Stimulated activated CD8-positive, alpha-beta memory T cell treated with anti-CD3 and anti-CD28 coated beads, Interleukin-7, amount 100 ng/mL, for 48 hours (primary cell): ENCODE results near the gene TCF12.
A peak's percentile ranks its signal among the peaks of the same experiment; 100 is the strongest.
"Not testable (repeated sequence)": the region's sequence is repeated elsewhere in the genome, so short reads cannot be mapped to it uniquely, and the experiment has no call there.

Experiments used
- DNase-seq, 2 donors: peaks; one replicate each; pipeline ENCODE4 v3.0.0-alpha.2; 2020; ENCODE audit warnings: low read depth in 1 of 2; ENCODE audit errors: extremely low read depth in 1 of 2

The TCF12 gene

DNA sequence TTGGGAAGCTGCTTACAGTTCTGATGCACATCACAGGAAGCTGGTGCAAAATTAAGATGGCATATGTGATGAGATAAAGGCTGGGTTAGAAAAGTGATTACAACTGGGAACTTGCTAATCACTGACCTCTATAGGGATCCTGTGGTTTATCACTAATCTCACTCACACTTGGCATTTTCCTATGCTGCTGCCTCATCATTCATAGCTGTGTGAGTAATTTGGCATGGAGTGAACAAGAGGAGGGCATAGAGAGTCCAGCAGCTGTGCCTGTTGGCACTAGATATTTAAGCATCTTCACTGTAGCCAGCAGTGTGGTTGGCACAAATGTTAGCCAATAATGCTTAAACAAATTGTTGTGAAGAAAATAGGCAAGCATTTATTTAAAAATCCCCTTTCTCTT lies 240.1 kb downstream of the TCF12 start:
- DNase-seq = no peak

DNA sequence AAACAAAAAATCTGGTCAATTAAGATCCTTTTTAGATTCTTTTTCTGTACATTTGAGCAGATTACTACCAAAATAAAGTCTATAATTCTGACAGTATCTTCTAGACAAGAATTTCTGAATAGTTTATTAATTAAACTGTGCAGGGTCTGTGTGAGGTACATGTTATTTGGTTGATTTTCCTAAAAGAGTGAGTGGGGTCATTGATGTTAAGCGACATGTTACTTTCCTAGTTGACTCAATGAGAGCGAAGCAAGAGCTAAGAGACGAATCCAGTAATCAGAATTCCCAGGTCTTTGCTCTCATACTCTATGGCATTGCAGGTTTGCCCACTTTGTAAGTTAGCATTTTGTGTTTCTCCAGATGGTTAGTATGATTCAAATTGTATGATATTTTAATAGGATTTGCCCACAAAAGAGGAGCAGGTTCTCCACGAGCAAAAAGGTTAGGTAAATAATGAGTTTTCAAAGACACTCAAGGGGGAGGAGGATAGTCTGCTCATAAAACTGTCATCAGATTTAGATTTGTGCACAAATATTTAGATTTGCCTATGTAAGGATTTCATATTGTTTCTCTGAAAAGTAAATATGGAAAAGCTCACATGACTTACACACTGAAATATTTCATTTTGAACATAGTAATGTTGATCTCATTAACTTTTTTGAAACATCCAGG lies 240.7 kb downstream of the TCF12 start:
- DNase-seq = no peak

DNA sequence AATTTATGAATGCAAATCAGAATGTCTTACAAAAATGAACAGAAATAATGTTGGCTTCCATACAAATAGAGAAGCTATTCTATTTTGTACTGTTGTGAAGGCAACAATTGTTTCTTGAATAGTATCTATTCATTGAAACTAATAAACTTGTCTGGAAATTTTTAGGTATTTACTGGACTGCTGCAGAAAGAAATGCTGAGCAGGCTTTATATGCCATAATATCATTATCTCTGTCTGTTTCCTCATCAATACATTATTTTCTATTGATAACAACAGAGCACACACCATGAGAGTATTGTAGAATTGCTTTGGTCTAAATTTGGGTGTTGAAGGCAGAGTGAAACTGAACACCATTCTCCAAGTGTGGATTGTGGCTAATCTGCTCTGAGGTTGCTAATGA lies 241.3 kb downstream of the TCF12 start:
- DNase-seq = no peak

DNA sequence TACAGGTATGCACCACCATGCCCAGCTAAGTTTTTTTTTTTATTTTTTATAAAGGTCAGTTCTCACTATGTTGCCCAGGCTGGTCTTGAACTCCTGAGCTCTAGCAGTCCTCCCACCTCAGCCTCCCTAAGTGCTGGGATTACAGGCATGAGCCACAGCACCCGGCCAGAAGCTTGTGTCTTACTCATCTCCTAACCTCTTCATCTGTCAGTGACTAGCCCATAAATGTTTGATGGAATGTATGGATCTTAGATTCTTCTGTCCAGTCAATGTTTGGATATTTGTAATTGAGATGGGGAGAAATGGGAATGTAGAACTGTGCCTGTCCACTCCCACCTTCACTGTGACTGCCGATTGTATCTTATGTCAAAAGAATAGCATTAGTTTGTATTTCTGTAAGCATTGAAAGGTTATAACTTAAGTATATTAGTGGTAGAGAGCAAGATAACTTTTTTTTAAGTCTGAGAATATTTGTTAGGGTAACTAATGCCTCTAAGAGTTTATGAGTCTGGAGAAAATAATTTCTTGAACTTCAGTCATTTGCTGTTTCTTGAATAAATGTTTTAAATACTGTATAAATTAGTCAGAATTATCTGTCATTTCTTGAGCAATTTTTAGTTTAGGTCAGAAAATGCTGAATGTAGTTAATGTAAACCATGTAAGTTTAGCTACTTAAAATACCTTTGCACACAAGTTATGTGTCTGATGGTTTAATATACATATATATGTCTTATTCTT lies 242.5 kb downstream of the TCF12 start:
- no peak for DNase-seq

DNA sequence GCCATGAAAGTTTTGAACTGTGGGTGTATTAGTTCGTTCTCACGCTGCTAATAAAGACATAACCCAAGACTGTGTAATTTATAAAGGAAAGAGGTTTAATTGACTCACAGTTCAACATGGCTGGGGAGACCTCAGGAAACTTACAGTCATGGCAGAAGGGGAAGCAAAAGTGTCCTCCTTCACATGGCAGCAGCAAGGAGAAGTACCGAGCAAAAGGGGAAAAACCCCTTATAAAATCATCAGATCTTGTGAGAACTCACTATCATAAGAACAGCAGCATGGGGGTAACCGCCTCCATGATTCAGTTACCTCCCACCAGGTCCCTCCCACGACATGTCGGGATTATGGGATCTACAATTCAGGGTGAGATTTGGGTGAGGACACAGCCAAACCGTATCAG lies 245.8 kb downstream of the TCF12 start:
- DNase-seq = not testable (repeated sequence)

DNA sequence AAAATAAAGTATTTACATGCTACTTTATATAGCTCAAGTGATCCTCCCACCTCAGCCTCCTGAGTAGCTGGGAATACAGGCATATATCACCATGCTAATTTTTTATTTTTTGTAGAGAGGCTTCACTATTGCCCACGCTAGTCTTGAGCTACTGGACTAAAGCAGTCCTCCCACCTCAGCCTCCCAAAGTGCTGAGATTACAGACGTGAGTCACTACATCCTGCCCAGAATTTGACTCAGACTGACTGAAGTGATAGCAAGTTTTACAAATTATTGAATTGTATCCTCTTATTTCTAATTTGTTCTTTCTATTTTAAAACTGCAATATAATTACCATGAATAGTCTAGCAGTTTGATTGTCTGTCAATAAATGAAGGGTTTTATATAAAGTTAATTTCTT lies 247.5 kb downstream of the TCF12 start:
- DNase-seq = peak in 1 of 2 donors; percentile 5

DNA sequence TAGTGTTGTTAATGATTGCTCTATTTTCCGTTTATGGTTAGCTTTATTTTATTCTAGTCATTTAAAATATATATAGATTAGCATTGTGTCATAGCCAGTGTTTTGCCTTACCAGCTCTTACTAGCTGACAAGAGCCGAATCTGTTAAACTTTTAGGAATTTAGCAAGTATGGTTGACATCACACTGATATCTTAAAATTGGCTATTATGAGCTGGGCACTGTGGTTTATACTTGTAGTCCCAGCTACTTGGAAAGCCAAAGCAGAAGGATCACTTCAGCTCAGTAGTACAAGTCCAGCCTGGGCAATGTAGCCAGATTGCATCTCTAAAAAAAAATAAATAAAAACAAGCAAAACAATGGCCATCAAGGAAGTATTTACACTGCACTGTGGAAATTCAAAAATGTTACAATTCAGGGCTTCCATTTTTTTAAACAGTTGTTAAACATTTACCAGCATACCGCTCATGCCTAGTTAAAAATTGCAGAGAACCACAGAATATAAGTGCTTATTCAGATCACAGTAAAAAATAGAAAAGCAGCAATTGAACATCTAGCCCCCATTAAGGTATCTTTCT lies 249.5 kb downstream of the TCF12 start:
- no peak for DNase-seq

DNA sequence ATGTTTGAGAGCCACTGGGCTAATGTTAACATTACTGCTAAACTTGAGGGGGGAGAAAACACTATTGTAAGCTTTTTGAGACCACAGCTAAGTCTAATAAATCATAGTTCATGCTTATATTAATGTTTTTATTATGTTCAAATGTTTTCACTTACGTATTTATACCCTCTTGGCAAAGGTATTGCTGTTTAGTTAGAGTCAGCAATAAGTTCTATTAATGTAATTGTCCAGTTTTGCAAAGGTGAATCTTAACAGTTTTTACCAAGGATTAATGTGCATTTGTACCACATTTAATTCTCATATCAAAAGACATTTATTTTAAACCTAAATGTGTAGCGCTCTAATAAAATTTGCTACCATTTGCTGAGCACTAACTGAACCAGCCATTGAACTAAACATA lies 251.2 kb downstream of the TCF12 start:
- no peak for DNase-seq

DNA sequence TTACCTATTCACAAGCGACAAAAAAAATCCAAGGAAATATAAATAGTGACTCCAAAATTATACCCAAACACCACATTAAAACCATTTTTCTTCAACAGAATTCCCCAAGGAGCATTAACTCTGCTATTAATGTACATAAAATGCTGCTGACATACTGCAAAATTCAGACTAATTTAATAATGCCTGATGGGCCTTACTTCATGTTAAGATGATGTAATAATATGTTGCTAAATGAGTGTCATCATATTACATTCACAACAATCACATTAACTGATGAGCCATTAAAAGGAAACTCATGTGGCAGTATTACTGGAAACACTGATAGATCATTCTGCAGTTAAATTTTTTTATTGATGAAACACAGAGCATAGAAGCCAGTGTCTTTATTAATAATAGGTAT lies 253.0 kb downstream of the TCF12 start:
- DNase-seq = no peak

DNA sequence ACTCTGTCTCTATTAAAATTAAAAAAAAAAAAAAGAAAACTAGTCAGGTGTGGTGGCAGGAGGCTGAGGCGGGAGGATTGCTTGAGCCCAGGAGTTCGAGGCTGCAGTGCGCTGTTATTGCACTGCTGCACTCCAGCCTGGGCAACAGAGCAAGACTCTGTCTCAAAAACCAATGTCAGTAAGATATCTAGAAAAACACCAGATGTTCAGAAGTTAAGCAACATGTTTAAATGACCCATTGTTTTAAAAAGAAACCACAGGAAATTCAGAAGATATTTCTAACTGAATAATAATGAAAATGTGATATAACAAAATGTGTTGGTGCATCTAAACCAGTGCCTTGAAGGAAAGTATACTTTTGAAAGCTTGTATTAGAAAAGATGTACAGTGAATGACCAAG lies 254.5 kb downstream of the TCF12 start:
- no peak for DNase-seq

DNA sequence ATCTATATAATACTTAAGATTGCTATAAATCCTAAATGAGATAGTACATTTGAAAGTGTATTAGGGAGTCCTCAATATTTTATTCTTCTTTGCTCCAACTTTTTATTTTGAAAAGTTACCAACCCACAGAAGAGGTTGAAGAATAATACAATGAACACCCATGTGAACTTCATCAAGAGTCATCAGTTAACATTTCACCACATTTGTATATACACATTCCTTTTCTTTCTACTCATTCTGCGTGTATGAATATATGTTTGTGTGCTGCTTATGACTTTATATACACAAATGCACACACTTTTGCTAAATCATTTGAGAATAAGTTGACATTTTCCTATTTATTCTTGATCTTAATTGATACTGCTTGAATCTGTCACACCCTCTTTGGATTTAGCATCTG lies 264.6 kb downstream of the TCF12 start:
- DNase-seq = no peak

DNA sequence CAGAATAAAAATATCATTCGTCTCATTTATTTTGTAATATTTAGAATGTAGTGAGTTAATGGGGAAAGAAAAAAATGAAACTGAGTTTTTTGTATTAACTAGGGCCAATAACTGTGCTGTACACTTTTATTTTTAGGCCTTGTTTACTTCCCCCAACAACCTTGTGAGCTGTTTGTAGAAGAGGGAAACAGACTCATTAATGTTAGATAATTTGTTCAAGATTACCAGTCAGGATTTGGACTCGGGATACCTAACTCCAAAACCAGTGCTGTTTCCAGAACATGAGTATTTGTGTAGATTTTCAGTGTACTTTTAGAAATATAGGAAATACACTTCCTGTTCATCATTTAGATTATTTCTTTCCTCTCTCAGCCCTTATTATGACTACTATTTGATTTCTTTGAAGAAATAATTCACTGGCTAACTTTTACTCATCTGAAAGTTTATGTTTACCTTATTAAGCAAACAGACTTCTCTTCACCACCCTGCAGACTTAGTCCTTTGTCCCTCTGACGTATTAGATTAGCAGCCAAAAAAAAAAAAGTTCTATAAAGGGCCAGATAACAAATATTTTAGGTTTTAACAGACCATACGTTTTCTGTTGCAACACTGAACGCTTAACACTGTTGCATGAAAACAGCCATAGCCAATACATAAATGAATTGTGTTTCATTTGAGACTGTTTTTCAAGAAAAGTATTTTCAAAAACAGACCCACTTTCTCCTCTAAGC lies 265.3 kb downstream of the TCF12 start:
- DNase-seq = no peak

DNA sequence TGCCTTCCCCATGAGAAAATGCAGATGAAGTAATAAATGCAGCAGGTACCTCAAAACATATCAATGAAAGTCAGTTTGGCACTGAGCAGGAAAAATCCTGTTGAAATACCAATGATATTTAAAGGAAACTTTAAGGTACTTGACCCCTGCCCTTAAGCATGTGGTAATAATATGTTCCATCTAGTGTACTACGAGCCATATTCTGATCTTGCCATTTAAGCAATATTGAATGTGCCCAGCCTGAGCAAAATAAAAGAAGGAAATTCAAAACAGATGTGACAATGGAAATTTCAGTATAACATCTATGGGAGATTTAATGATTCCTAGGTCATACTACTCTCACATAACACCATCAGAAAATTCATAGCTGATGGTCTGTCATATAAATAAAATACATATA lies 266.1 kb downstream of the TCF12 start:
- no peak for DNase-seq

DNA sequence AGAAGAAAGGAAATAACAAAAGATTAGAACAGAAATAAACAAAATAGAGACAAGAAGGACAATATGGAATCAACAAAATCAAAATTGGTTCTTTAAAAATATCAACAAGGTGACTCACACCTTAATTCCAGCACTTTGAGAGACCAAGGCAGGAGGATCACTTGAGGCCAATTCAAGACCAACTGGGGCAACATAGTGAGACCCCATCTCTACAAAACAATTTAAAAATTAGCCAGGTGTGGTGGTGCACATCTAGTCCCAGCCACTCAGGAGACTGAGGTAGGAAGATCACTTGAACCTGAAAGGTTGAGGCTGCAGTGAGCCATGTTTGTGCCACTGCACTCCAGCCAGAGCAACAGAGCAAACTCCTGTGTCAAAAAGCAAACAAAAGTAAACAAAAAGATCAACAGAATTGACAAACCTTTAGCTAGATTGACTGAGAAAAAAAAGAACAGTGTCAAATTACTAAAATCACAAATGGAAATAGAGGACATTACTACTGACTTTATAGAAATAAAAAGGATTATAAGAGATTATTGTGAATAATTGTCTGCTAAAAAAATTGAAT lies 267.1 kb downstream of the TCF12 start:
- no peak for DNase-seq

DNA sequence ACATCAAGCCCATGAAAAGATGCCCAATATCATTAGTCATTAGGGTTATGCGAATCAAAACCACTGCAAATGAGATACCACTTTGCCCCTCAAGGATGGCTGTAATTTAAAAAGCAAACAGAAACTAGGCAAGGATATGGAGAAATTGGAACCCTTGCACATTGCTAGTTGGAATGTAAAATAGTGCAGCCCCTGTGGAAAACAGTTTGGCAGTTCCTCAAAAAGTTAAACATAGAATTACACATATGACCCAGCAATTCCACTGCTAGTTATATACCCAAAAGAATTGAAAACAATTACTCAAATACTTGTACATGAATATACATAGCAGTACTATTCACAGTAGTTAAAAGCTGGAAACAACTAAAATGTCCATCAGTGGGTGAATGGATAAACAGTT lies 271.0 kb downstream of the TCF12 start:
- DNase-seq = no peak

DNA sequence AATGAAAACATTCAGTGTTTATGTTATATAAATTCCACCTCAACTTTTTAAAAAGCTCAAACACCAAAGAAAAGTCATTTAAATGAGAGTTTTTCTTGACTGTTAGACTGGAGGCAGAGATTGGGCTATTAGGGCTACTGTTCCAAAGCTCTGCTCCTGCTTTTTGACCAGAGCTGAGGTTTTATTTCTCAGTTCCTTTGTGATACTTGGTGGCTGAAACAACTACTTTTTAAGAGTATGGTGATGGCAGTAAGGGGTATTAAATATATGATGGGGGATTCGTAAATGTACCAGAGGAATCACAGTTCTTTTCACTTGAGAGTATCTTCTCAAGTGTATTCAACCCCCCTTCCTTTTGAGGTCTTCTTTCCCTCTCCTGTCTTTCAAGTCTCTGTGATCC lies 271.8 kb downstream of the TCF12 start:
- DNase-seq = no peak

DNA sequence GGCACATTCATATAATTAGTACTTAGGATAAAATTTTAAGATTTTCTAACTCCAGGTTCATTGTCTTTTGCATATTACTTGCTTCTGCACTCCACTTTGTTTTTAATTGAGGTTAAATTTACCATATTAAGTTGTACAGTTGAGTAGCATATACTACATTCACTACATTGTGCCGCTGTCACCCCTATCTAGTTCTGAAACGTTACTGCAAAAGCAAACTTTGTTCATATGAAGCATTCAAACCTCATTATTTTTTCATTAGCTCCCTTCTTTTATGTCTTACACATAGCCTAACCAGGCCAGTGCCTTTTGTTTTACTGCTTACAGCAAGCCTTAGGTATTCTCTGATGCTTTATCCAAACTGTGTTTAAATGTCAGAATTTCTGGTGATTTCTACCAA lies 274.7 kb downstream of the TCF12 start:
- DNase-seq = no peak

DNA sequence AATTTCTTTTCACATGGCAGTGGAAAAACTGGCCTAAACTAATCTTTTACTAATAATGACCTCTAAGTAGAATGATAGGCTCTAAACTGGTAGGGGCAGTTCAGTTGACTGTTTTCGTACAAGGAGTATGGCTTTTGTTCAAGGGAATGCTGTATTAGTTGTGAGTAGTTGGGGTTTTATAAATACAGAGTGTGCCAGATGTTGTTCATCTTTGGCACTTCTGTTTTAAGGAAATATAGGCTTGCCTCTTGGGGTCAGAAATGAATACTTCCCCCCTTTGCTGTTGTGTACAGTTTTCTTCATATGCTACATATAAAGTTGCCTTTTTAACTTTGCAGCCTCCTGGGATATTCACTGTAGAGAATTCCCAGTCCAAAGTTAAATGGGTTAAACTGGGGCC lies 276.9 kb downstream of the TCF12 start:
- no peak for DNase-seq

DNA sequence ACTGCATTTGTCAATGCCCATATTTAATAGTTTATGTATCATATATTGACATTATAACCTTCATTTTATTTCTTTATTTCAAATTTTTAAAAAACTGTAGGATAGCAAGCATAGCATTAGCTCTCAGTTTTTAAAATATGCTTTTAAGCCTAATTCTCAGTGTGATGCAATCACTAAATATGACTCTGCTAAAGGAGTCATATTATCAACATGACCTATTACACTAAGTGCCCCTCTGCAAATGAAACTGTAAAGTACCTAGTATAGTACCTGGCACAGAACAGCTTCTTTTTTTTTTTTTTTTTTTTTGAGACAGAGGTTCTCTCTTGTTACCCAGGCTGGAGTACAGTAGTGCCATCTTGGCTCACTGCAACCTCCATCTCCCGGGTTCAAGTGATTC lies 278.4 kb downstream of the TCF12 start:
- no peak for DNase-seq

DNA sequence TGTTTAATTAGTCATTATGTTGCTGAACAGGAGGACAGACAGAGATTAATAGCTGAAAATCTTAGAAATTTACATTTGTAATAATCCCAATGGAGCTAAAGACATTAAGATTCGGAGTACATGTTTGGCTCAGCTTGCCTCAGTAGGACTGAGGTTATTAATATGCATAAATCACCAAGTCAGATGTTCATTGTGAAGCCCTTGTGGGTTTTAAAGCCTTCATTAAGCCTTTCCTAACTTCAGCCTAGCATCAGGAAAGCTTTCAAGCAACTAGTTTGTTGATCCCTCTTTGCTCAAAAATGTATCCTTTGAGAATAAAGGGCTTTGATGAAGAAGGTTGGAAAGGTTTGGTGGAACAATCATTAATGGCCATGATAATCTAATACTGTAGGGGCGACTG lies 279.7 kb downstream of the TCF12 start:
- DNase-seq = no peak

DNA sequence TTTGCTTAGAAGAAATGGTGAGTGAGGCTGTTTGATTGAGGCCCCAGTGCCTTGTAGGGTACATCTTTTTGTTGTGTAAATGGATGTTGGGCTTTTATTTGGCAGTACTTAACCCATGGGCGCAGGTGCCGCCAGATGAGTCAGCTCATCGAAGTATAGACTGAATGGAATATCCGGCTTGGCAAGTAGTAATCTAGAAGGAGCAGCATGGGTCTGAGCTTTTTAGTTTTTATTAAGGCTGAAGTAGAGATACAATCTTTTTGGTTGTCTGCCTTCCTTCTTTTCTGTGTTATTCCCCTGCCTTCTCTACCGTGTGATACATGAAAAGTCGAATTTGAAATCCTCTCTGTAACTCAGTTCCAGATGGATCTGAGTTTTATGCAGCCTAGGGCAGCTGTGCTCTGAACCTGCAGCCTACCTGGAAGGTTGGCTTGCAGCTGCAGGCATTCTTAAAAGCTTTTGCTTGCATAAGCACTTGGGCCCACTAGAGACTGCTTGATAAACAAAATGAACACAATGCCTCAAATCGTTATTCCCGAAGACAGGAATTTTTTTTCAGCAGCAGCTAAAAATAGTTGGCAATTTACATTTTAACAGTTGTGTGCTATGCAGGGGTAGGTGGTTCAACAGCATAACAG lies 280.3 kb downstream of the TCF12 start:
- no peak for DNase-seq
